GM21619 (cell line): ENCODE results near the gene OGA.

ENCODE experiments used
- ATAC-seq: cut with Tn5 transposase; IDR thresholded peaks from one replicate; pipeline ENCODE4 v1.9.1; 2021; ENCODE audit not compliant: unreplicated experiment

Gene OGA

GRCh38 chr10:101762736-101763135 is 55.5 kb downstream of the OGA start:
- no peak for ATAC-seq

DNA sequence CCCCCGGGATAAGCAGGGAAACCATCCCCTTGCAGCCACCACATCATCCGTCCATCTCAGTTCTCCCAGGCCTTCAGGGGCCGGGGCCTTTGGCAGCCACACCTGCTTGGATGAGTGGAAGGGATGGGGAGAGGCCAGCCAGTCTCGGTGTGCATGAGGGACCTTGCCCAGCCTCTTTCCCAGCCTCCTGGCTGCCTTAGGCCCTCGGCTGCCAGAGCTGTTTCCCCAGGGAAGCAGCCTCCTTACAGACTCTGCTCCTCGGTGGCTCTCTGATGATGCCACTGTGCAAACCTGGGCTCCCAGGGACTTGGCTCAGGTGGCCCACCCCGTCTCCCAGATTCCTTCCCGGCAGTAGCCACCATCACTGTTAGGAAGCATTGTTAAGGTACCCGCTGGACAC is 57.0 kb downstream of the OGA start:
- ATAC-seq, result no peak

DNA sequence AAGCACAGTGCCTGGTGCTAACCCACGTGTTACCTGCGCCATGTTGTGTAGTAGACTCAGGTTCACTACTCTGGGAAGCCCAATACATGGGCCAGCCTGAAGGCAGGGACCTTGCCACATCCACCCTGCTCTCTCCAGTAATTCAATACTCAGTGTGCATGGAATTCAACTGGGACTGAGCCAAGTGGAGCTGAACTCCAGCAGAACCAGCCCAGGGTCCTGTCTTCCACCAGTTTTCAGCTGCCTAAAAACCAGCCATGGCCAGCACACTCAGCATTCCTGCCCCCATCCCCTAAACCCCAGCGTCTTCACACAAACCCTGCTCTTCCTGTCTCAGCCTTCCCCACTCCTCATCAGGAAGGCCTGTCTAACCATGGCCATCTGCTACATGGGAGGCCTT is 57.7 kb downstream of the OGA start:
- no peak for ATAC-seq

GRCh38 chr10:101759309-101760247 is 58.7 kb downstream of the OGA start:
- no peak for ATAC-seq

DNA sequence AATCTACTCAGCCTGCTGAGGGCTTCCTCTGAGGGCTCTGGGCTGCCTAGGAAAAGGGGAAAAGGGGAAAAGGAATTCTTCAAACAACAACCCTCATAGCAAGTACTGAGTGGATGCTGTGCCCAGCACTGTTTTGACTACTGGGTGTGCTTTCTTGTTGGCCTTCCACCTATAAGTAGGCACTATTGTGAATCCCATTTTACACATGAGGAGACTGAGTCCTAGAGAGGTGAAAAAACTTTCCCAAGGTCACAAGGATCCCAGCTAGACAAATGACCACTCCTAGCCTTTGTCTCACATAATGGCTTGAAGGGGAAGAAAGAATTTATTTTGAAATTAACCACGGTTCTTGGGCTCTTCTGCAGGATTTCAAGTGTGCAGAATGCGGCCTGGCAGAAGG is 59.4 kb downstream of the OGA start:
- ATAC-seq, result no peak

DNA sequence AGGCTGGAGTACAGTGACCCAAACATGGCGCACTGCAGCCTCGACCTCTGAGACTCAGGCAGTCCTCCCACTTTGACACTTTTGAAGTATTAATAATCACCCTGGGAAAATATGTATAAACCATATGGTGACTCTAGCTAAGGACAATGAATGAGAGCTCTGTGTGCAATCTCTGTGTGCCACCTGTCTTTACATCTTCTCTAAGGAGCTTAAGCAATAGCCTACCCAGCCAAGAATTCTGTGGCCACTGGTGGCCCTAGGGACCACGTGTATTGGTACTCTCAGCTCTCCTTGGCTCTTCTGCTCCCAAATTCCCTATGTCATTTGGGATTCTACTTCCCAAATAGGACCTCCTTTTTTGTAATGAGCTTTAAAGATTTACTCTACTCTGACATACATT is 66.0 kb downstream of the OGA start:
- no peak for ATAC-seq

DNA sequence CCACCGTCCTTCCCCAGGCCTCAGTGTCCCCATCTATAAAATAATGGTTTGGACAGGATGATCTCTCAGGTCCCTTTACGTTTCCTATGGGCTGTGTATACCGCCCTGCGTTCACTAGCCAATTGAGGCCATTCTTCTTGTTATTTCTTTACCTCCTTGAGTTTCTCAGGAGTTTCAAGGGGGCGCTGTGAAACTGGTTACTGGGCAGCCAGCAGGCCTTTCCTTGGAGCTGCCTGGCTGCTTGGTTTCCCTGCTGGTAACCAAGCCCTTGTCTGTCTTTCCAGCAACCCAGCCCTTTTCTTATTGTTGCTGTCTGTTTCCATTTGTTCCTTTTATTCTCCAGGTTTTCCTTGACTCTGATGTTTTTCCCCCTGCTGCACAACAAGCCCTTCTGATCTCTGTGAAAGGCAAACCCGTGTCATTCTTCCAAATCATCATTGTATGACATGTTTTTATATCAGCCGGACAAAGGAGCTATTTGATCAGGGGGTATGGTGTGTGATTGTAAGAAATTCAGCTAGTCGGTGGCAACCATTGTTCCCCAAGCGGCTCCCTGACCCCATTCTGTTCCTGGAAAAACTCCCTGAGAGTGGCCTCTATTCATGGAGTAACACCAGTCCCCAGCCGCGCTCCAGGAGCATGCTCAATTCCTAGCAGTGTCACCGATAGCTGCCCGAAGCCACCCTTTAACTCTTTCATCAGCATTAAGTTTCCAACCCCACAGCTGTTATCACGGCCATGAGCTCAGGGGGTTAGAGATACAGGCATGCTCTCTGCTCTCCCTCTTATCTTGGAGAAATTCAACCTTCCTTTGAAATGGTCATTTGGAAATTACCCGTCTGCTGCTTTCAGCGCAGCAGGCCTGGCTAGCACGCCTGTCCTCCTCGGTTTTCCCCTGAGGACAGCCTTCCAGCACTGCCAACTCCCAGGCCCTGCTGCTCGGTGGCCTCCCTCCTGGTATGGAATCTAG is 68.9 kb downstream of the OGA start:
- no peak for ATAC-seq

DNA sequence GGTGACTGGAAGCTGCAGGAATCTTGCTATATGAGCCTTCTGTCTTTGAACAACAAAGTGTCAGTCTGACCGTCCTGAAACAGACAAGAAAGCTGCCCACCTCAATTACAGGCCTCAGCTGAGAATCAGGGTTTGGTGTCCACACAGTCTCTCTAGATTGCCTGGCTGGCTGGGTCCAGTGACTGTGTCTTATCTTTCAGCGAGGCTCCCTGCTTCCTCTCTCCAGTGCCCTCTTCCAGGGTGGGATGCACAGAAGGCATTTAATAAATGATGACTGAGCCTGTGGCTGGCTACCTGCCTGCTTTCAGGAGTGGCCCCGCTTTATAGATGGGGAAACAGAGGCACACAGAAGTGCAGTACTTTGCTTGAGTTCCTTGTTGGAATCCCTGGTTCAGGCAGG is 69.7 kb downstream of the OGA start:
- ATAC-seq, result no peak

DNA sequence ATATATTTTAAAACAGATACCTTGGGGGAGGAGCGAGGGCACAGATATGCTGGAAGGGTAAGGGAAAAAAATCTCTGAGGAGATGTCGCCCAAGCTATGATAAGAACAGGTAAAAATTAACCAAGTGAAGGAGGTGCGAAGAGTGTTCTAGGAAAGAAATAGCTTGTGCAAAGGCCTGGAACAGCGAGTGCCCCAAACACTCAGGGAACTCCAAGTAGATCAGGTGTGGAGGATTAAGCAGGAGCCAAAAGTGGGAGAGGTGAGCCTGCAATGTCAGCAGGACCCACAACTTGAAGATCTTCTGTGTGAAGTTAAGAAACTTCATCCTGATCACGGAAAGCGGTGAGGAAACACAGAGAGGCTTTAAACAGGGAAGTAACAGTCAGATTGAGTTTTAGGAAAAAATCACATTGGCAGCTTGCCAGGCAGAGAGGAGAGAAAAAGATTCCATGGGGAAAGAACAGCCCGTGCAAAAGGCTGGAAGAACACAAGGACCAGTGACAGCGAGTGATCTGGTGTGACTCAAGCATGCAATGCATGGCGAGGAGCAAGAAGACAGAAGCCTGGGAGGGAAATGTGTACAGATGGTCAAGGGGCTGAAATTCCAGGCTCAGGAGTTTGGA is 73.1 kb downstream of the OGA start:
- no peak for ATAC-seq

DNA sequence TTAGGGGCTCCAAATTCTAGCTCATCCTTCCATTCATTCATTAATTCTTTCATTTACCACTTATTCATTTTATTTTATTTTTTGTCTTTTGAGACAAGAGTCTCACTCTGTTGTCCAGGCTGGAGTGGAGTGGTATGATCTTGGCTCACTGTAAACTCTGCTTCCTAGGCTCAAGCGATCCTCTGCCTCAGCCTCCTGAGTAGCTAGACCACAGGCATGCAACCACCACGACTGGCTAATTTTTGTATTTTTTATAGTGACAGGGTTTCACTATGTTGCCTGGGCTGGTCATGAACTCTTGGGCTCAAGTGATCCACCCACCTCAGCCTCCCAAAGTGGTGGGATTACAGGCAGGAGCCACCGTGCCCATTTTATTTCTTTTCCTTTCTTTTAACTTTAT is 74.0 kb downstream of the OGA start:
- ATAC-seq, result no peak

DNA sequence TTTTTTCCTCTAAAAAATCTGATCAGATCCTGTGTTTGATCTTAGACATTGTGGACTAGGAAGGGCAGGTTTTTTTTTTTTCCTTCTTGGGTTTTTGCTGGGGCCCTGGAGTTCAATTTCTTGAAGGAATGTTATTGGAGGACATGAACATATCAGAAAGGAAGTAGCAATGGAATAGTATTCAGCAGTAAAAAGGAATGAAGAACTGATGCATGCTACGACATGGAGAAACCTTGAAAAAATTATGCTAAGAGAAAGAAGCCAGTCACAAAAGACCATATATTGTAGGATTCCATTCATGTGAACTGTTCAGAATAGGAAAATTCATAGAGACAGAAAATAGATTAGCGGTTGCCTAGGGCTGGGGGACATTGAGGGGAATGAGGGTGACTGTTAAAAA is 76.3 kb downstream of the OGA start:
- no peak for ATAC-seq

DNA sequence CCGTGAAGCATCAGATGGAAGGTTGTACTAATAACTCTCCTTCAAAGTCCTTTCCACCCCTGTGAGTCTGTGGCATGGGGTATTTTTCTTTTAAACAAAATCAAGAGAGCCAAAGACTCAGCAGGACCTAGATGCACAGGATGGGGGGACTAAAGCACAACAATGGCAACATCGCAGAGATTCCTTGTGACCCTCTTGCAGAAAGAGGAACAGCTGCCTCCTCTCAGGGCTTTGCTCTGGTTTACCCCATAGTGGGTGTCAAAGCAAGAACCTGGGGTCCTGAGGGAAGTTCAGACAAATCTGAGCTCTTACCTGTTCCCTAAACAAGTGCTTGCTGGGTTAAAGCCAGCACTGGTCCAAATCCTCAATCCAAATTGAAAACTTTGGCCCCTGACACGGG is 81.6 kb downstream of the OGA start:
- ATAC-seq, result no peak
